GM19240 (cell line): ENCODE measurements around the gene DMBX1.

Experiments
- DNase-seq: peaks from one replicate; pipeline ENCODE4 v3.0.0; 2011; ENCODE audit warnings: low spot score; ENCODE audit not compliant: insufficient read length

DMBX1 gene

GRCh38 chr1:46525253-46525983 lies 35.8 kb downstream of the DMBX1 start:
- DNase-seq, result no peak

DNA sequence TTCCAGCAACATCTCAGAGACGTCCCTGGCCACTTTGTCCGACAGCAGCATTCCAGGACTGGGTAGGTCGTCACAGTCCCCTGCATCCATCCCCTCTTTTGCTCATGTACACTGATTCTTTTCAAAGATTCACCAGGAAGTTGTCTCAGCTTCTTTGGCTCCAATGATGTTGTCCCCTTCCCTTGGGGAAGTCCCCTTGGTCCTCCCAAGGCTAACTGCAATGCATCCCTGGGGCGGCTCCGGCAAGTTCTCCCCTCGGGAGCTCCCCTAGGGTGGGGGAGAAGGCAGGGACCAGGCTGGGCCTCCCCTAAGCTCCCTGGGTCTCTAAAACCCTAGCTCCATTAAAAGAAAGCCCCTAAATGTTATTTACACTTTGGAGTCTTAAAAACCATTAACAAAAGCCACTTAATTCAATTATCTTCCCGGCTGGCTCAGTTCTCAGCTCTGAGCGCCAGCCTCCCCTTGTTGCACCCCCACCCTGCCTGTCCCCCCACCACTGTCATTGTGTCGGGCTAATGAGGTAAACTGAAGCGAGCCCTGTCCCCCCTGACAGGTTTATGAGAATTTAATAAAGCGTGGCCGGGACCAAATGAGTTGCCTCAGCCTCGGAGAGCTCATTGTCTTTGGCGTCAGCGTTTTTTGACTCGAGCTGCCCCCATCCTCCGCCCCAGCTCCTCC lies 36.5 kb downstream of the DMBX1 start:
- no peak for DNase-seq

DNA sequence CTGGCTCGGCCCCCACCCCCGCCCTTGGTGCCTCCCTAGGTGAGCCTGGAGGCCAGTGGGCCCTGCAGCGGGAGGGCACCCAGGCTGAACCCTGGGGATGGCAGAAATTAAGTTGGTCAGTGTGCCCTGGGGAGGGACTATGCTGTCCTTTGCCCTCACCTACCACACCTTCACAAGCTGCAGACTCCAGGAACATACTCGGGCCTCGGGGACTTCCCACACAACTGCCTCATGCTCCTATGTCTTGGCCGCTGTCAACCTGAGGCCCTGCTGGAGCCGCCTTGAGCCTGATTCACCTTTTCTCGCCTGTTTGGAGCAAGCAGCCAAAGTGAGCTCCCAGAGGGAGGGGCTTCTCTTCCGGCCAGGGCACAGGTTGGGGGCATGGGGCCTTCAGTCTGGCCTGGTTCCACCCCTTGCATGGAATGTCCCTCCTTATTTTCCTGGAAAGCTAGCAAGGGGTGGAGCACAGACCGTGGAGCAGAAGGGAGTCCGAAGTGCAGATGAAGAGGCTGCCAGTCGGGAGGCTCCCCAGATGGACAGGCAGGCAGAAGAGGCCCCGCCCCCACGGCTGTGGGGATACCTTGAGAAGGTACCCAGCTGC lies 37.2 kb downstream of the DMBX1 start:
- no peak for DNase-seq

- peak; percentile 92 for DNase-seq
These were observed 38.0 kb downstream of the DMBX1 start for GRCh38 chr1:46527474-46528296.

DNA sequence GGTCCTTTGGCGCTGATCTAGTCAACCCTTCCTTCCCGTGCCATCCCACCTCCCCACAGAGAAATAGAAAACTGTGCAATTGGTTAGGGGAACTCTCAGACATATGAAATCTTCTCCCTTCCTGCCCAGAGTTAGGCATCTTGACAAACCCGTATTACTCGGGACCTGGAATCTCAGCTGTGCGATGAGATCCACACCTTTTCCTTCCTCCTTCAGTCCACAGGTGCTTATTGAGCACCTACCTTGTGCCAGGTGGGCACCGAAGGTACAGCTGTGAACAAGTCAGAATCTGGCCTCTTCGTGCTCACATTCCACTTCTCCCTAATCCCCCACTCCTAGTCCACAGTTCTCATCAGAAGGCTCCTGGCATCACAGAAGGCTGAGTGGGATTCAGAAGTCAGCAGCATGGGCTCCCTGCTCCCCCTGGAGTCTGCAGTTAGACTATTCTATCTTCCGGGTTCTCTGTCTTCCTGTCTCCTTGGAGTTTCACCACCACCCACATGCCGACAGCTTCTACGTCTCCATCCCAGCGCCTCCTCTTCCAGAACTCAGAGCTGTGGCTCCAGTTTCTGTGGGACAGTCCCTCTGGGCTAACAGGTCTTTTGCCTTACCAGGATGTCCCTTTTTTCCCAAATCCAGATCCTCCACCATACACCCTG lies 38.8 kb downstream of the DMBX1 start:
- DNase-seq, result no peak

GRCh38 chr1:46529031-46529630 lies 39.5 kb downstream of the DMBX1 start:
- DNase-seq, result no peak

GRCh38 chr1:46530311-46530710 lies 40.7 kb downstream of the DMBX1 start:
- DNase-seq, result no peak

- no peak for DNase-seq
These were observed 41.3 kb downstream of the DMBX1 start for GRCh38 chr1:46530791-46531409.

- DNase-seq, result no peak
These were observed 42.5 kb downstream of the DMBX1 start for GRCh38 chr1:46532095-46532494.

- DNase-seq, result peak; percentile 60
These were observed 43.0 kb downstream of the DMBX1 start for GRCh38 chr1:46532498-46533178.

GRCh38 chr1:46533179-46533864 lies 43.7 kb downstream of the DMBX1 start:
- no peak for DNase-seq

- DNase-seq, result no peak
These were observed 45.4 kb downstream of the DMBX1 start for GRCh38 chr1:46535063-46535462.

DNA sequence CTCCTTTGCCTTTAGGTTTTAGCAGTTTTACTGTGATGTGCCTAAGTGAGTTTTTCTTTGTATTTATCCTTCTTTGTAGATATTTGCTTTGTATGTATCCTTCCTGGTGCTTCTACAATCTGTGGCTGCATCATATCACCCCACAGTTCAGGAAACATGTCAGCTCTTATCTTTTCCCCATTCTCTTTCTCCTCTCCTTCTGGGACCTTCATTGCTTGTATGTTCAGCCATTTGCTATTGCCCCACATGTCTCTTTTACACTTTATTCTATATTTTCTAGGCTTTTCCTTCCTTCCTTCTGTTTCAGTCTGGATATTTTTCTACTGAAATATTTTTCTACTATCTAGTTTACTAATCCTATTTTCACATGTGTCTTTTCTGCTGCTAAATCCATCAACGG lies 46.9 kb downstream of the DMBX1 start:
- no peak for DNase-seq

- DNase-seq, result no peak
These were observed 48.0 kb downstream of the DMBX1 start for GRCh38 chr1:46537651-46538050.

- no peak for DNase-seq
These were observed 48.5 kb downstream of the DMBX1 start for GRCh38 chr1:46538147-46538546.
